ENCODE data around the gene ZFYVE1. TPM values are rescaled to one million over a fixed set of nuclear protein-coding genes. Genes with fewer than 3 reads are reported as not detected.

The ZFYVE1 gene
- total and polyA plus RNA-seq, 2 of the 13 experiments (the other 11 are each of a cell fraction or from before 2014, with no cell fraction given): 2.6 to 5.3 TPM

- peak; percentile 34; the same call in 1 of the 2 replicates for TF ChIP-seq ZBTB33 (CRISPR knock-in tag; IDR thresholded peaks at IDR 0.05)
- TF ChIP-seq SMYD3 (CRISPR knock-in tag; IDR thresholded peaks at IDR 0.05): no peak
- no peak; the same call in 1 of the 2 replicates for TF ChIP-seq ZNF790 (CRISPR knock-in tag; IDR thresholded peaks at IDR 0.05; ENCODE audit: borderline replicate concordance)
- no peak for TF ChIP-seq REL (CRISPR knock-in tag; conservative IDR thresholded peaks at IDR 0.05)
- TF ChIP-seq TCF7L2 (IDR thresholded peaks at IDR 0.05; ENCODE audit: low read depth, low read length): no peak
- 0 out of 2 replicates have a peak, but pooled peaks have one; percentile 78 for TF ChIP-seq NFATC3 (CRISPR knock-in tag; IDR thresholded peaks at IDR 0.05)
- no peak for TF ChIP-seq LCORL (IDR thresholded peaks at IDR 0.05)
- TF ChIP-seq LCORL (CRISPR knock-in tag; IDR thresholded peaks at IDR 0.05): peak; percentile 38; the same call in 1 of the 2 replicates
- TF ChIP-seq ZNF784 (CRISPR knock-in tag; IDR thresholded peaks at IDR 0.05; ENCODE audit: borderline replicate concordance): peak; percentile 61; the same call in 1 of the 2 replicates
- no peak for TF ChIP-seq PHB2 (IDR thresholded peaks at IDR 0.05; ENCODE audit: partially characterized antibody)
- TF ChIP-seq ZNF589 (CRISPR knock-in tag; conservative IDR thresholded peaks at IDR 0.05): no peak
- peak; percentile 78; the same call in 1 of the 2 replicates for TF ChIP-seq KDM5B (CRISPR knock-in tag; IDR thresholded peaks at IDR 0.05; ENCODE audit: borderline replicate concordance)
- peak; percentile 54; the same call in 1 of the 2 replicates for TF ChIP-seq SIN3B (IDR thresholded peaks at IDR 0.05; ENCODE audit: low read length)
- TF ChIP-seq PLSCR1 (CRISPR knock-in tag; IDR thresholded peaks at IDR 0.05; ENCODE audit: borderline replicate concordance): no peak
- no peak for TF ChIP-seq ZNF850 (CRISPR knock-in tag; conservative IDR thresholded peaks at IDR 0.05)
- no peak for TF ChIP-seq ZSCAN22 (CRISPR knock-in tag; IDR thresholded peaks at IDR 0.05)
- TF ChIP-seq ZNF746 (CRISPR knock-in tag; IDR thresholded peaks at IDR 0.05): peak; percentile 42
- TF ChIP-seq SRSF4 (IDR thresholded peaks at IDR 0.05; ENCODE audit: low read depth, low read length, poor library complexity, severe bottlenecking): no peak
- TF ChIP-seq ZBTB21 (CRISPR knock-in tag; IDR thresholded peaks at IDR 0.05): no peak
- no peak for TF ChIP-seq HNRNPH1 (optimal IDR thresholded peaks at IDR 0.05; ENCODE audit: low read depth, low read length)
- no peak for TF ChIP-seq ZSCAN29 (CRISPR knock-in tag; conservative IDR thresholded peaks at IDR 0.05)
- TF ChIP-seq POLR2A (IDR thresholded peaks at IDR 0.05; ENCODE audit: insufficient read depth in 1 of 2, low read depth in 2 of 2, low read length in 2 of 2): peak; percentile 94 to 99
- TF ChIP-seq TP53 (CRISPR knock-in tag; conservative IDR thresholded peaks at IDR 0.05): no peak
- no peak for TF ChIP-seq ZBTB1 (CRISPR knock-in tag; IDR thresholded peaks at IDR 0.05; ENCODE audit: borderline replicate concordance)
- peak; percentile 47; the same call in 1 of the 2 replicates for TF ChIP-seq RFX5 (IDR thresholded peaks at IDR 0.05; ENCODE audit: low read depth, low read length)
- TF ChIP-seq ZNF138 (CRISPR knock-in tag; IDR thresholded peaks at IDR 0.05; ENCODE audit: low read depth): peak; percentile 76; the same call in 1 of the 2 replicates
These were observed 31.5 kb upstream of the ZFYVE1 start, which contains the start of gene RBM25 (continued) for GRCh38 chr14:73058224-73058921.

Measured in HepG2 (cell line).